HG02588 (cell line): ENCODE measurements around the gene HTT.

ENCODE experiments used
- ATAC-seq: cut with Tn5 transposase; IDR thresholded peaks from one replicate; pipeline ENCODE4 v1.9.1; 2021; ENCODE audit warnings: mild to moderate bottlenecking, moderate library complexity; ENCODE audit not compliant: unreplicated experiment

Gene HTT

DNA sequence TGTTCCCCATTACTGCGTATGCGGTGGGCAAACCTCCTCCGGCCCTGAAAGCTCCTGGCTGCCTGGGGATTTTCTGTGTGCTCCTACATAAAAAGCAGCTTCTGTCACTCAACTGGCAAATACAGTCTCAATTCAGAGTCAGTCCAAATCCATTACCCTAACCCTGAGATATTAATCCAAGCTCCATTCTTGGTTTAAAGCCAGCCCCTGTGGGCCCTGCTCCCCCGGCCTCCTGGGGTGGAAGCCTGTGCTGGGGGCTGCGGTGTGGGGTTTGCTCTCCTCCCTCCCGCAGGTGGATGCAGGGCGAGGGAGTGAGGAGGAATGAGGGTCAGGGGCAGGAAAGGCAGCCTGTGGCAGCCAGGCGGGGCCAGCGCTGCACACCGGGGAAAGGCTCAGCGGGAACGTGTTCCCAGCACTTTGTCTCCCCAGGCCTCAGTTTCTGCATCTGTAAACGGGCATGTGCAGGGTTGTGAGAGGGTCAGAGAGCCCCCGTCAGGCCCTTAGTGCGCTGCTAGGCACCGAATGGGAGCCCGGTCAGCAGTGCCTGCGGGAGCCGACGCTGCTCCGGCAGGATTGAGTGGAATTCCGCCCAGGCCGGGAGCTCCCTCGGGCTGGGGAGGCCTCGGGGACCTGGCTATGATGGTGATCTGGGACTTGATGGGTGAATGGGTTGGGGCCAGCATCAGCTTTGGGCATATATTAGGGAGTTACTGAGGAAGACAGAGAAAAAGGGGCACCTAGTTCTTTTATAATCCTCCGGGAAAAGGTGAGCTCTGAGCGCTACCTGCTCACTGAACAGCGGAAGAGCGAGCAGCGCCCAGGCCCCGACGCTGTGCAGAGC is 212.1 kb downstream of the HTT start:
- ATAC-seq: no peak

DNA sequence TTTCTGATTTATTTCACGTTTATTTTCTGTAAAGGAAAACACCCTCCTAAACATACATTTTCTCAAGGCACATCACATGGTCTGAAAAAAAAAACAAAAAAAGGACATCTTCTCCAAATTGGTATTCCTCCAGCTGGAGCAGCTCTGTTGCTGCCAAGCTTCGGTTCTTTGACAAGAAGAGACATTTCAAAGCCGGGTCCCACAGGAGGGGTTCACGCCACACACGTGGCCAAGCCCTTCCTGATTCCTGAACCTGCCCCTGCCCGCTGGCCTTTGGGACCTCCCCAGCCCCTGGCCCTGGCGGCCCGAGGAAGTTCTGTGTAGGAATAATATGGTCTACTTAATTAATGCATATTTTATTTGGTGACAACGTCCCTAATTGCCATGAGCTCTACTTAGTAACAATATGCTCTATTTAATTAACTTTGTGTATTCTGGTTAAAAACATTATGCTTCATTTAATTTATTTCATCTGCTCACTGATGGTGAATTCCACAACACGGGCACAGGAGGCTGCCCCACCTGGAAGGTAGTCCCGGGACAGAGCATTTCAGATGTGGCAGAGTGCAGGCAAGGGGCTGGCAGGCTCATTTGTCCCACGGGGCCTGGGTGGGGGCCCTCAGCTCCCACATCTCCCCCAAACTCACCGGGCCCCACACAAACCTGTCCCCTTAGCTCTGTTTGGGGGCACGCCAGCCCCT is 212.9 kb downstream of the HTT start:
- ATAC-seq: no peak

DNA sequence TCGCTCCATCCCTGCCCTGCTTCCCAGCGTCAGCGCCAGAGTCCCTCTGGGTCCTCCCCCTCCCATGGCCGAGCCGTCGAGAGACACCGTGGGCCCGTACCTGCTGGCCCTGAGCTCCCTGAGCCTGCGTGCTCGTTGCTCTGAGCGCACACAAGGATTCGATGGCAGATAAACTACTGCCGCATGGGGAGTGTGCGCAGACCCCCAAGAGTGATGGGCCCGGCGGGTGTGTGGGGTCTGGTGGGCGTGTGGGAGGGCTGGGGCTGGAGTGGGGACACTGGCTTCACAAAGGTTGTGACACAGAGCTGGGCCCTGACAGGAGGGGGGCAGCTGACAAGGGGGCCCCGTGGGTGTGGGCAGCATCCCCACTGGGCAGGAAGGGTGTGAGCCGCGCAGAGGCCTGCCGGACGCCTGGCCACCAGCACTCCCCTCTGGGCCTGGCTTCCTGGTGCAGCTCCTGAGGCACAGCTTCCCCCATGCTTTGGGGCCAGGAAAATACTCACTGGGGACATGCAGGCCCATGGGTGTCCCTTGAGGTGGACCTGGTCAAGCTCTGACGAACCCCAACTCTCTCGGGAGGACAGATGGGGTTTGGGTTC is 213.6 kb downstream of the HTT start:
- no peak for ATAC-seq

DNA sequence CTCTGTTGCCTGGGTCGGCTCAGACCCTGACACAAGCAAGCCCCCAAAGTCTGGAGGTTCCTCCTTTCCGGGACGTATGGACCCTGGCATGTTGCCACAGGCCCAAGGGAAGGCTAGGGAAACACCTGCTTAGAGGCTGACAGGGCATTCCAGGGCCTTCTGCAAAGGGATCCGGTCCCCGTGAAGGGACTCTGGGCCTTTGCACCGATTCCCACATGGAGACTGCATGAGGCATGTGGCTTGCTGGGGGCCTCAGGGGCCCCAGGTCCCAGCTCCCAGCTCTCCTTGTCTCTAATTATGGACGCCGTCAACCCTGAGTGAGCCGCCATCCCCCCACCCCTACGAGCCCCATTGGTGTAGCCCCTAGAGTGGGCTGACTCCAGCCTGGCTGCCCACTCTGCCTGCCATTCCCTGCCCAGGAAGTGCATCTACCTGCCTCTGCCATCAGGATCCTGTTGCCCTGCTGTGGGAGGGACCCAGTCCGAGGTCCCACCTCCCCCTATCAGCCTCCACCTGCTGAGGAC is 214.2 kb downstream of the HTT start:
- ATAC-seq: no peak

DNA sequence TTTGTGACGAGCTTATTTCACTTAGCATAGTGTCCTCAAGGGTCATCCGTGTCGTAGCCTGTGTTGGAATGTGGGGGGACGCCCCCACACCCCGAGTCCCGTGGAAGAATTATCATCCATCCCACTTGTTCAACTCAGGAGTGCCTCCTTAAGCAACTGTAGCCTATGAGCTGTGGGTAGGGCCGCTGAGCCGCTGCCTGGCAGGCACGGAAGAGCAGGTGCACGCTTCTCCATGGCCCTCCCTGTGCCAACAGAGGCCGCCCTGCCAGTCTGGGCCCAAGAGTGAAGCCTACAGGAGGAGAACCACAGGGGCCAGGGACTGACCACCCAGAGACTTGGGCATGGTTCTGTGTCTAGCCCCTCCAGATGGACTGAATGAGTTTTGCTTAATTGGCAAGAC is 216.0 kb downstream of the HTT start:
- ATAC-seq: no peak

DNA sequence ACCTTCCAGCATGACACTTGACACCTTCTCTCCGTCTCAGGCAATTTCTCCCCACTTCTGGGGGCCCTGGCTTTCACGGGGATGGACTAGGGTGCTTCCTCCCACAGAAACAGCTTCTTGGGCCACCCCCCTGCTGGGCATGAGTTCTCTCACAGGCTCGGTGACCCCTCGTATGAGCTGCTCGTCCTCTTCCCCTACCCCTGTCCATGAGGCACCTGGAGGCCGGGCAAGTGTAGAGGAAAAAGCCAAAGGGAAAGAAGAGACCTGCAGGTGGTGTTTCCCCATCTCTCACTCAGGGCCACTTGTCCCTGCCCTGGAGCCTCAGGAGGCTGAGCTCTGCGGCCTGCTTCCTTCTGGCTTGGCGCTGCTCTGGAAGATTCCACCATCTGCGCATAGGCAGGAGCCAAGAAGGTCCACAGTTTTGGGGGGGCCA is 216.4 kb downstream of the HTT start:
- ATAC-seq: no peak

DNA sequence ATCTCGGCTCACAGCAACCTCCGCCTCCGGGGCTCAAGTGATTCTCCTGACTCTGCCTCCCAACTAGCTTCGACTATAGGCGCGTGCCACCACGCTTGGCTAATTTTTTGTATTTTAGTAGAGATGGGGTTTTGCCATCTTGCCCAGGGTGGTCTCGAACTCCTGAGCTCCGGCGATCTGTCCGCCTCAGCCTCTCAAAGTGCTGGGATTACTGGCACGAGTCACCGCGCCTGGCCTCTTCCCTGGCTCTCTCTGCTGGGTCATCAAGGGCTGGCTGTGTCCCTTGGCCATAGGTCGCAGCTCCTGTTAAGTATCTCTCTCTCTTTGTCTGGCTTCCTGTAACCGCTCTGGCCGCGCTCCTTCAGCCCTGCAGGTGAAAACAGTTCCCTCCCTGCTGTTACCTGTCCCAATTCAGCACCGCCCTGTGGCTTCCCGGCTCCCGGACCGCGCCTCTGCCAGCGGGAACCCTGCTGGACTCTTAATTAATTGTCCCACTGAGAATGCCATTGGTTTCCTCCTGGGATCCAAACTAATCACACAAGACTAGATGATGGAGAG is 217.0 kb downstream of the HTT start:
- no peak for ATAC-seq

DNA sequence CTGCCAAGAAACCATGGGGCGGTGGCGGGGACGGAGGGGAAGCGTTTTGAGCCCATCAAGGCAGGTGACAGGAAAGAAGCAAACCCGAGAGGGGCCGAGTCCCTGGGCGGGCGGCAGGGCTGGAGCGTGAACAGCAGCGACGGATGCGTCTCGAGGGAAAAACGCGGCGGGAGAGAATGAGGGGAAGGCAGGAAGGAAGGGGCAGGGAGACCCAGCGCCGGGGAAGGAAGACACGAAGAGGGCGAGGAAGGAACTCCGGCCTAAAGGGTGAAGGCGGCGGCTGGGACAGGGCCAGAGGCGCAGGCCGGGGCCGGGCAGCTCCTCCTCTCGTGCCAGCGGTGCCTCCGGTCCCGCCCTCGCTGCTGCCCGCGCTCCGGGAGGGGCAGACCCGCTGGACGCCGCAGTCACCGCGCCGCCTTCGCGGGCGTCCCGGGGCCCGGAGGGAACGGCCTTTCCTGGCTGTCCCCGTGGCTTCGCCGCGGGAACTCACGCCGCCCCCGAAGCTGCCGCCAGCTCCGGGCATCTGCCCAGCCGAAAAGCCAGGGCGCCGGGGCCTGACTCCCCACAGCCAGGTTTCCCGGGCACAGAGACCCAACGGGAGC is 217.6 kb downstream of the HTT start:
- ATAC-seq: peak; percentile 15

DNA sequence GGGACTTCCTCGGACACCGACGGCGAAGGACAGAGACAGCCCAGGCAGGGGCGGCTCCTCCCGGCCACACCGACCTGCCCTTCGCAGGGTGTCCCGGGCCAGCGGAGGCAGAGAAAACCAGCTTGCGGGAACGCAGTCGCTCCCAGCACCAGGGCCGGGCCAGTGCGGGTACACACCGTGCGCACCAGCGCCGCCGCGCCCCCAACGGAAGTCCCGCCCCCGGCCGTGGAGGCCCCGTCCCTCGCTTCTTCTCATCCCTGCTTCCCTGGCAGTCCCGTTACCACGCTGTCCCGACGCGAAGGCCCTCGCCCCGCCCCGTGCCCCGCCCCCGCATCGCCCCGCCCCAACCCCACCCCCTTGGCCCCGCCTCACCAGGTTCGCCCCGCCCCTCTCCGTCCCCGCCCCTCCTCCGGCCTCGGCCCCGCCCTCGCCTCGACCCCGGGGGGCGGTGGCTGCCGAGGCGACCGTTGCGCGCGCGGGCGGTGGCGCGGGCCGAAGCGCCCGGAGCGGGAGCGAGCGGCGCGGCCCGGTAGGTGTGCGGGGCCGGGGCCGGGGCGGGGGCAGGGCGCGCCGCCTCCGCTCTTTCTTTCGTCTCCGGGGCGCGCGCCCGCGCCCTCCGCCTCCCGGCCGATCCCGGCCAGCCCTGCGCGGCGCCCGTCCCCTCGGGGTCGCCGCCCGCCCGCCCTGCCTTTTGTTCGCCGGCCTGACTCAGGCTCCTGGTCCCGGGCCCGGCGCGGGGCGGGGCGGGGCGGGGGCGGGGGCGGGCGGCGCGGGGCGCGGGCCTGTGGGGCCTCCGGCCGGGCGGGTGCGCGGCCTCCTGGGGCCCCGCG is 218.3 kb downstream of the HTT start, which contains the start of gene RGS12:
Gene RGS12, plus strand, starts transcription at position 451 of the 830 bp plus-strand sequence. CDS start 23,150 bp downstream, outside the sequence.
- ATAC-seq: peak; percentile 67
